ENCODE results near the gene ISM2.

The ISM2 gene

DNA sequence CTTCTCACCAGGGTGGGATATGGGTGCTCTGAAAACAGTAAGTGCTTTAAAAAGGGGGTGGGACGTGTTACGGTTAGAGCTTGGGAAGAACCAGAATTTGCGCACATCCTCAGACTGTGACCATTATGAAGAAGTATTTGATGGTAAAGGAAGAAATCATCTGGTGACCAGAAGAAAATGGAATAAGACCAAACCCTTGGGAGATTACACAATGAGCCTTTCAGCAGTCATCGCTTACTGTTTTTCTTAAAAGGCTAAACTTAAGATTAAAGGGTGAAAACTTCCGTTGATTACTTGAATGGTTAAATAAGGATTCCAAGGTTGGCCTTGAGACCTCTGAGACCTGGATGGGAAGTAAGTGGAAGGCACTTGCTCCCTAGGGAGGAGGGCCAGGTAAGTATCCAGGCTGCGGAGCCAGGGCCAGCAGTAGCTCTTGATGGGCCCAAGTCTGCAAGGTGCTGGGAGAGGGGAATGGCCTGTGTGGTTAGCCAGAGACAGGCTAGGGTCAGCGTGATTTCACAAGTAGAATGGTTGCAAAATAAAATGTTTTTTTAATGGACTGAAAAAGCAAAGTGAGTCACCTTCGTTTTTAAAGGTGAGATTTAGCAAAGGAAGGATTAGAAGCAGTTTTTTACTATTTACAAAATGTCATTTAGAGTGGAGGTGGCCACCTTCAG is 13.0 kb upstream of the ISM2 start:
- intact Hi-C loops (cut with DNase I): no loop called here
- DNase-seq: no peak

DNA sequence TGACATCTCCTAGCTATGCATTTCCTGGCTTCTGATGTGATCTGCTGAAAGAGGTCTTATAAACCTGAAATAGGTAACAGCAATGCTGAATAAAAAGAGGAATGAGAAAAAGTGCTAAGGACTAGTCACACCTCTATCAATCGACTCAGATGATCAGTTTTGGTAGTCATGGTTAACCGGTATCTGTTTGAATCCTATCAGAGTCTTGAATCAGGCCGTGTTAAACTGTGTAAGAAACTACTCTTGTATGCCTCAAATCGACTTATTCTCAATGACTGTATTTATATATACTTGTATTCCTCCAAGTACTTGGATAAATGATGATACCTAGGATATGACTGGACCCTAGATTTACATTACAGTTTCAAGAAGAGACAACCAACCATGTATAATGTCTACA is 10.8 kb upstream of the ISM2 start:
- intact Hi-C loops (cut with DNase I): no loop called here
- no peak for DNase-seq

DNA sequence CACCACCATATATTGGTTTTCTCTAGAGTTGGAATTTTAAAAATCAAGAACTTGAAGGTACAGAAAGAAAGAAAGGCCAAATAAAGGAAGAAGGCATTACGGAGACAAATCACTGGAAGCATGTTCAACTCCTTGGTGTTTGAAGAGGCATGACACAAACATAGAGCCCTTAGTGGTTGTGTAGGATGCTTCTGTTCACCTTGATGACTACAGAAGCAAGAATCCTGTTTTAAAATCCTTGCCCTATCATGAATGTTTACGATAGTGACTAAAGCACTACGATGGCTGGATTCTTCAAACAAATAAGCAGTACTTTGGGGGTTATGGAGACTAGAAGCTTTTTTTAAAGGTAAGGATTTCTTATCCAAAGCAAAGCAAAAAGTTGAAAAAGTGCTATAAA is 10.3 kb upstream of the ISM2 start:
- no peak for DNase-seq
- intact Hi-C loops (cut with DNase I): no loop called here

DNA sequence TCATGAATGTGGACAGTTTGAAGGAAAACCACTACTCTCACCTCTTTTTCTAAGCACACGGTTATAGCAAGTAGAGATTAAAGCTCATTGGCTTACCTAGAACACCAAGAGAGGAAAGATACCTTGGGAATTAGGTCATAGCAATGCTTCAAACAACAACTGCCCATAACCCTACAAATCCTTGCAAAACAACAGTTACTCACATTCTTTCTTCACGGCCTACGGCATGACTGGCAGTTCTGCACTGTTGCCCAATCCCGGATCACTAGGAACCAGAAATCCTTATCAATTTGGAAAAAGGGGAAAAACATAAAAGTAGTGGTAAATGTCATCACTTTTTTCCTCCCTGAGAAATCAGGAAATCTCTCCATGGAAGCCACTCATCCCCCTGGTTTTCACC is 9.6 kb upstream of the ISM2 start:
- DNase-seq: peak in 1 of 42 donors; percentile 12
- intact Hi-C loops (cut with DNase I): no loop called here

DNA sequence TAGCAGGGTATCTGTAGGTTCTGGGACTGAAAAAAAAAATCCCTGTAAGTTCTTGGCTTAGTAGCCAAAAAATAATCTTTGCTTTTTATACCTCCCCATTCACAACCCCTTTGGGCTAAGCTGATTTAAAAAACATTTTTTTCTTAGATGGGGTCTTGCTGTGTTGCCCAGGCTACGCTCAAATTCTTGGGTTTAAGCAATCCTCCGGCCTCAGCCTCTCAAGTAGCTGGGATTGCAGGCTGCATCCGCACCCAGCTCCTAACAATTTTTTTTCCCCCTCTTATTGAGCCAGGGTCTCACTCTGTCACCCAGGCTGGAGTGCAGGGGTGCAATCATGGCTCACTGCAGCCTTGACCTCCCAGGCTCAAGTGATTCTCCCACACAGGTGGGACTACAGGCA is 9.1 kb upstream of the ISM2 start:
- intact Hi-C loops (cut with DNase I): no loop called here
- DNase-seq: no peak

DNA sequence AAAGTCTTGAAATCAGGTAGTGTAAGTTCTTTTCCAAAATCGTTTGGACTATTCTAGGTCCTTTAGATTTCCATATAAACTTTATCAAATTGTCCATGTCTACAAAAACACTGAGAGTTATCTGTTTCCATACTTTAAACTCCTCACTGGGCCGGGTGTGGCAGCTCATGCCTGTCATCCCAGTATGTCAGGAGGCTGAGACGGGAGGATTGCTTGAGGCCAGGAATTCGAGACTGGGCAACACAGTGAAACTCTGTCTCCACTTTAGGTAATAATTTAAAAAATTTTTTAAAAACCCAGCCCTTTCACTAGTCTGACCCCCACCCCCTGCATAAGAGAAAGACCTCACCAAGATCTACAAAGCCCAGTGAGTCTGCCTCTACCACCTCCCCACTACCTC is 6.4 kb upstream of the ISM2 start:
- intact Hi-C loops (cut with DNase I): no loop called here
- peak in 1 of 42 donors; percentile 31 for DNase-seq

DNA sequence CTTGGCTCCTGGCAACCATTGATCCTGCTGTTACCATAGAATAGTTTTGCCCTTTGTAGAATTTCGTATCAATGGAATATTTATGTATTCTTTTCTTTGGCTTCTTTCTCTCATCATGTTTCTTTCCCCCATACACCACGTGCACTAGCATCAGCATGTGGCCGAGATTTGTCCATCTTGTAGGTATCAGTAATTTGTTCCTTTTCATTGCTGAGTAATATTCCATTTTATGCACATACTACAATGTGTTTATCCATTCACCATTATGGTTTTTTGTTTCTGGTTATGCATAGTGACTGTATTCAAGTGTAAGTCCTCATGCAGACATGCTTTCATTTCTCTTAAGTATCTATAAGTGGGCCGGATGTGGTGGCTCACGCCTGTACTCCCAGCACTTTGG is 4.5 kb upstream of the ISM2 start:
- intact Hi-C loops (cut with DNase I): no loop called here
- DNase-seq: no peak

DNA sequence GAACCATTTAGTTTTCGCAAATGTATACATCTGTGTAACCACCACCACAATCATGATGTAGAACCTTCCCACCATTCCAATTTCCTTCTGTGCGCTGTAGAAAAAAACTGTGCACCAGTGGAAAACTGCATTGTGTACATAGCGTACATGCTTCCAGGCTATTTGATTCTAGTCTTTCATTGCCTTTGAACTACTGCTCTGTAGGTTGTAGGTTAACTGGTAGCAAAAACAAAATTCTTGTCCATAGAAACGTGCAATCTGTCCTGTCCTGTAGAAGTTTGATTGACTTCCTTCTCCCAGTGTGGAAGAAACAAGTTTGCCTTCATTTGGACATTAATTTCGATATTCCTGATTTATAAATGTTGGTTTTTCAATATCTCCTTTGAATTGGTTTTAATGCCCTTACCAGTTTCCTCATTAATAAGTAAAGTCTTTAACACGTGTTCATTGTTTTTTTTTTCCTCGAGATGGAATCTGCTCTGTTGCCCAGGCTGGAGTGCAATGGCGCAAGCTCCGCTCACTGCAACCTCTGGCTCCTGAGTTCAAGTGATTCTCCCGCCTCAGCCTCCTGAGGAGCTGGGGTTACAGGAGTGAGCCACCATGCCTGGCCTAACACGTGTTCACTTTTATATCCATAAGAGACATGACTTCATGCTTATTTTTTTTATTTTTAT is 3.6 kb upstream of the ISM2 start:
- no peak for DNase-seq
- intact Hi-C loops (cut with DNase I): no loop called here

DNA sequence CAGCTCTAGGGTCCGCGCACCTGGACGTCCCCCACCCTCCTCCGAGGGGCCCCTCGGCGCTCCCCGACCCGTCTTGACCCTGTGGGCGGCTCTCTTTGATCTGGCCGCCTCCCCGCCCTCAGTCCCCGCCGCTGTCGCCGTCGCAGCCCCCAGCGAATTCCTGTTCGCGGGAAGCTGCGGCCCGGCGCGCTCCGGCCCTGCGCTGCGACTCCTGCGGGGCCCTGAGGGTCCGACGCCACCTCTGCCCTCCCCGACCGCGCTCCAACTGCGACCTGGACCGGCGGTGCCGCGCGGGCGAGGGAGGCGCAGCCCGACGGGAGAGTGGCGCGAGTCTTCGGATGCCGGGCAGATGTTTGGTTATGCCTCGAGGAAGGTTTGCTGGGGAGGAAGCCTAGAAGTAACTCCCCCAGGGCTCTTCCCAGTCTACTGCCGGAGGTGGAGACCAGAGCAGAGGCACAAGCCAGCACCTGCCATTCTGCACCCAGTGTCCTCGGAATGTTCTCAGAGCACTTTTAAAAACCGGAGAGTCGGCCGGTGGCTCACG is 440 bp upstream of the ISM2 start:
- DNase-seq: peak in 7 of 42 donors; percentile 10 to 38 (median 14)
- intact Hi-C loops (cut with DNase I): no loop called here

DNA sequence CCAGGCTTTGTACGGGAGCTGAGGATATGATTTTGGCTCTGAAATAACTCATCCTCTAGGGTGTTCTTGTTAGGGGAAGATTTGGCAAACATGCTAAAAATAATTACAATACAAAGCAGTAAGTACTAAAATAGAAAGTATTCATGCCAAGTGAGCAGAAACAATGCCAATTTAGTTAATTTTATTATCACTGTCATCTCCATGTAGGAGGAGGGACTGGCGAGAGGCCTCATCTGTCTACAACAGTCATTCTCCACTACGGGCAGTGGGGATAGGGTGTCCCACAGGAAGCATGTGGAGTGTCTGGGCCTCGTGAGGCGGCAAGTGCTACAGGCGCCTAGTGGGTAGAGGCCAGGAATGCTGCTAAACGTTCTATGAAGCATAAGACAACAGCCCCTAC is 3.3 kb downstream of the ISM2 start:
- DNase-seq: no peak
- intact Hi-C loops (cut with DNase I): no loop called here

DNA sequence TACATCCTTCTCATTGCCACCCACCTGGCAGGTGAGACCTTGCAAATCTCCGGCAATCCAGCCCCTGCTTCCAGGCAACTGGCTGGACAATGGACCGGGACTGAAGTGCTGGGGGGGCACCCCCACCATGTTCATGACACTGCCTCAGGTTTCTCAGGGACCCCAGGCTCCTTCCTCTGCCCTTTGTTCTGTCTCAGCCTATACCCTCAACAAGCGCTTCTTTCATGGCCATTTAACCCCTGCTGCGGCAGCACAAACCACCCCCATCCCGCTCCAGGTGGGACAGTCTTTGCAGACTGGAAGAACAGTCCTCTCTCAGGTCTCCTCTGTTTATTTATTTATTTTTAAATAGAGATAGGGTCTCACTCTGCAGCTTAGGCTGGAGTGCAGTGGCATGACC is 7.6 kb downstream of the ISM2 start:
- intact Hi-C loops (cut with DNase I): no loop called here
- no peak for DNase-seq

DNA sequence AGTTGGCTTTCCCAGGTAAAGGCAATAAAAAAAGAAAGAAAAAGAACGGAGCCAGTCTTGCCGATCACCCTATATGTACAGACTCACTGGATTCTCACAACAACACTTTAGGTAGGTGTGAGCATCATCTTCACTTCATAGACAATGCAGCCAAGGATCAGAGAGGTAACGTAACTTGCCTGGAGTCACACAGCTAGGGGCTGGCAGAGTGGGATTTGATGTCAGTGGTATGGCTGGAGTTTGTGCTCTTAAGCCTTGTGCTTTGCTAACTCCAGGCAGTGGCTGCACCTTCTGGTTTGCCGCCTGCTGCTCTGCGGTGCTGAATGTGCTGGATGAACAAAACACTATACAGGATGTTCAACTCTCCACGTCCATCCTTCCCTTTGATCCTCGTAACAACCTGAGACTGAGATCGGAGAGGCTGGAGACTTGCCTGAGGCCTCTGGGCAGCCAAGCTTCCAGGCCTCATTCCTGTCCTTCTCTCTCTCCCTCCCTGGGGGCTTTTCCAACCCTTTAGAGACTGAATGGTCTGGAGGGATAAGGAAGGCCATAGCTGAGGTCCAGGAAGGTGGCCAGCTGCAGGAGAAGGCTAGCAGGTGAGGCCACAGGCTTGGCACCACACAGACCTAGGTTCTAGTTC is 8.1 kb downstream of the ISM2 start:
- intact Hi-C loops (cut with DNase I): no loop called here
- DNase-seq: no peak

DNA sequence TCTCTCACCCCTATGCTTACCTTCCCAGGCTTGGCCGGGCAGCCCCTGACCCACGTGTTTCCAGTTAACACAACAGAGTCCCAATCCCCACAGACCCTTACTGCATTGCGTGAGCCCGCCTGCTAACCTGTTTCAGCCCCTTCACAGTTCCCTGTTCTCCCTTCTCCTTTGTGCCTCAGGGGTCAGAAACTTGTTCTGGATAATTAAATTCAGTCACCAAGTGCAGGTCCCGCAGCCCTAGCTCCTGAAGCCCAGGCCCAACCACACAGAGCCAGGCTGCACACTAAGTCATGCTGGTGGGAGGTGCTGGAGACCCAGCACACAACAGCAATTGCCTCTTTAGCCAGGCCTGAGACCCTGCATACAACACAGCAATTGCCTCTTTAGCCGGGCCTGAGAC is 9.6 kb downstream of the ISM2 start:
- intact Hi-C loops (cut with DNase I): no loop called here

DNA sequence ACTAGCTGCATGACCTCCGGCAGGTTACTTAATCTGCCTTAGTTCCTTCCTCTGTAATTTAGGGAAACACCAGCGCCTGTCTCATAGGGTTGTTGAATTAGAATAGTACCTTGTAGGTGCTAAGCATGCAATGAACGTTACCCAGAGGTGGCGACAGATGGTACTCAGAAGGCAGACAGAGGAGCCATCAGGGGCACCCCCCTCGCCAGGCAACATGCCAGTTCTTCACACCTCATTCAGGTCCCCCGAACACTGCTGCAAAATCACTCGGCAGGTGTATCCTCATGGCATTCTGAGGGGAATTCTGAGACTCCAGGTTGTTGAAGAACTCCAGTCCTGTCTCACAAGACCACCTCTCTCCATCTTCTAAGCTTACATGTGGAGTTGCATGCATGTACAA is 10.1 kb downstream of the ISM2 start:
- no peak for DNase-seq
- intact Hi-C loops (cut with DNase I): no loop called here

More for the DNA sequence above, 9.6 kb downstream of the ISM2 start:
- DNase-seq: no peak

DNA sequence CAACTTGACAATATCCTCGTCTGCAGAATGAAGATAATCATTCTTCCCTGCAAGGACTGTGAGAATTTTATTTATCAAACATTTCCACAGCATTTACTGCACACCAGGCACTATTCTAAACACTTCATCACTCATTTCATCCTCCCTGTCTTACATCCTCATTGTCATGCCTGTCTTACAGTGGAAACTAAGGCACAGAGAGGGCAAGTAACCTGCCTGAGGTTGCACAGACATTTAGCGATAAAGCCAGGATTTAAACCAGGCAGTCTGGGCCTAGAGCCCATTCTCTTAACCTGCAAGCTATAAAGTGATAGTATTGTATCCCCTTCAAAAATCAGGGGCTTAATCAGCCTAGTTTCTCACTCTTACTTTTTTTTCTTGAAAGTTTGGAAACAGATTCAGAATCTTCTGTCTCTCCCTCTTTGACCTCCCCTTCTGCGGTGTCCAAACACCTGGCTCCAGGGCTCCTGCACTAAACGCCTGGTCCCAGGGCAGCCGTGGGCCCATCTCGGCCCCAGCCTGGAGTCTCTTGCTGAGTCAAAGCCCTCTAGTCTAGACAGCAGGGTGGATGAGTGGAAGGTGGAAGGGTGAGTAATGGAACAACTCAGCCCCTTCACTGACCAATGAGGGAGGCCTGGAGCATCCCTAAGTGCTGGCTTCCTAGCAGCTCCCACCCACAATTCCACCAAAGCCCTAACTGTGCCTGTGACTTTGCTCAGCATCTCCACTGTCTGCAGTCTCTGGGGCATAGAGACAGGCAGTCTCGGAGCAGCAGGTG is 12.5 kb downstream of the ISM2 start:
- DNase-seq: no peak
- intact Hi-C loops (cut with DNase I): no loop called here

DNA sequence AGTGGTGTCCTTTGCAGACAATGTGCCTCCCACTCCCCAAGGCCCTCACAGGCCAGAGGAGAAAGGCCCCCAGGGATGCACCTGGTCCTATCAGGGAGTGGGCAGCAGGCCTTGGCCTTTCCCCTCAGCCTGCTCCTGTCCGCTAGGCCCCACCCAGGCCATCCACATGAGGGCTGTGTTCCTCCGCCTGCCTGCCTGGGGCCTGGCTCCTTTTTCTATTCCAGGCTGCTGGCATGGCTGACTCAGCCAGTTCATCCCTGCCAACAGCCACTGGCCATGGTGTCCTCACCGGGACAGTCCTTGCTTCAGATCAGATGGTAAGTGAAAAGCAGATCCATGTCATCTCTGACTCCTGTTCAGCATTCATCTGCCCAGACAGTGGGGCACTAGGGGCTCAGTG is 13.4 kb downstream of the ISM2 start:
- DNase-seq: no peak
- intact Hi-C loops (cut with DNase I): no loop called here

DNA sequence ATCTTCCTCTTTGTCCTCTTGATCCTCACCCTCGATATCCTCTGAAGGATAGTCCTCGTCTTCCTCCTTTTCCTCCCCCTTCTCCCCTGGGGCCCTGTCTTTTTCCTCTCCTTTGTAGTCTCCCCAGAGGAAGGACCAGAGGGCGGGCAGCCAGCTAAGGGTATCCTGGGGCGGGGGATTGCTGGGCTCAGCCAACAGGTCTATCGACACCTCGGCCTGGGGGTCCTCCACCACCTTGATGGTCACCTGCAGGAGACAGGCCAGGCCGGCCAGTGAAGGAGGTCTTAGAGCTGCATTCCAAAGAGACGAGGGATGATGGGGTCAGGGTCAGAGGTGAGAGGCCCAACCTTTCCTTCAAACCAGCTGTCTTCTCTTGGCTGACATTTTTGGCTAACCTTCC is 16.2 kb downstream of the ISM2 start:
- intact Hi-C loops (cut with DNase I): no loop called here
- DNase-seq: no peak

DNA sequence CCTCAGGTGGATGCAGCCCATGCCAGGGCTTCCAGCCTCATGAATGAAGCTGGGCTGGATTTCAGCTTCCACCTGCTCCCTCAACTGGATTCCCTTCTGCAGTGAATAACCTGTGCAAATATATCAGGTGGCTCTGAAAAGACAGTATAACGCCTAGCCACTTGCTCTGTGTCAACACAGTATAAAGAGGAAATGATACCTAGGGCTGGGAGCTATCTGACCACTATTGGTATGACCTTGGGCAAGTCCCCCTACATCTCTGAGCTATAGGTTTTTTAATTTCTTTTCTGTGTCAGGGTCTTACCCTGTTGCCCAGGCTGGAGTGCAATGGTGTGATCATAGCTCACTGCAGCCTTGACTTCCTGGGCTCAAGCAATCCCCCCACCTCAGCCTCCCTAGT is 19.8 kb downstream of the ISM2 start:
- intact Hi-C loops (cut with DNase I): no loop called here
- no peak for DNase-seq

DNA sequence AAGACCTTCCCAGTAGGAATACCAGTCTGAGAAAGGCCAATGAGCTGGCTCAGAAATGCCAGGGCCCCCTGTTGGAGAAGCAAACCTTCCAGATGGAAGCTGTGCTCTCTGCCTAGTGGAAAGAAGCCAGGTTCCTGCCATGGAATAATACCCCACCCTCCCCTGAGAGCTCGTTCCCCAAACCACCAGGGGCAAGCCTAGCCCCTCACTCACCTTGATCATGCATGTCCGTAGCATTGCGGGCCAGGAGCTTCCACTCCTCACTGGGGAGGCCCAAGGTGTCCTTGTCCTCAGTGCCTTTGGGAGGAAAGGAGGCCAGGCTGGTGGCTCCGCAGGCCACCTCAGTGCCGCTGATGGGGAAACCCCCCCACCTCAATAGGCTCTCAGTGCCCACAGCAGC is 20.6 kb downstream of the ISM2 start:
- DNase-seq: peak in 1 of 42 donors; percentile 2
- intact Hi-C loops (cut with DNase I): no loop called here
